Loucy (cell line): ENCODE results near the gene RAD51B.

ENCODE experiments used
- H2AFZ ChIP-seq: fragments of 200-600 bp; sonication (generic); 2 replicates; pipeline ENCODE4 v1.6.0; 2016; ENCODE audit warnings: antibody characterized with exemption, mild to moderate bottlenecking, low read length, moderate library complexity
- H3F3A ChIP-seq: fragments of 200-600 bp; 2 replicates; pipeline ENCODE4 v1.6.0; 2016; ENCODE audit warnings: antibody characterized with exemption, low read depth, mild to moderate bottlenecking
- H3K27me3 ChIP-seq: fragments of 200-600 bp; sonication (generic); 2 replicates; pipeline ENCODE4 v1.6.1; 2014; ENCODE audit warnings: low read length, mild to moderate bottlenecking; ENCODE audit not compliant: insufficient read depth, poor library complexity, severe bottlenecking
- H3K36me3 ChIP-seq: fragments of 200-600 bp; sonication (generic); 2 replicates; pipeline ENCODE4 v1.6.1; 2016; ENCODE audit warnings: low read length; ENCODE audit not compliant: insufficient read depth
- H3K4me1 ChIP-seq: fragments of 200-600 bp; sonication (generic); 2 replicates; pipeline ENCODE4 v1.5.1; 2014; ENCODE audit warnings: low read length, mild to moderate bottlenecking; ENCODE audit not compliant: insufficient read depth, poor library complexity, severe bottlenecking
- H3K4me2 ChIP-seq: fragments of 200-600 bp; sonication (generic); 2 replicates; pipeline ENCODE4 v1.6.0; 2014; ENCODE audit warnings: antibody characterized with exemption, low read length, low read depth, mild to moderate bottlenecking; ENCODE audit not compliant: poor library complexity, severe bottlenecking
- H3K4me3 ChIP-seq: fragments of 200-600 bp; sonication (generic); 2 replicates; pipeline ENCODE4 v1.5.1; 2014; ENCODE audit warnings: low read length, mild to moderate bottlenecking, mixed read lengths; ENCODE audit not compliant: poor library complexity, severe bottlenecking
- H3K79me2 ChIP-seq: fragments of 200-600 bp; sonication (generic); 2 replicates; pipeline ENCODE4 v1.6.1; 2014; ENCODE audit warnings: low read length; ENCODE audit not compliant: insufficient read depth
- H3K9ac ChIP-seq: fragments of 200-600 bp; sonication (generic); 2 replicates; pipeline ENCODE4 v1.6.0; 2014; ENCODE audit warnings: mild to moderate bottlenecking, low read depth, low read length, moderate library complexity; ENCODE audit not compliant: poor library complexity, severe bottlenecking
- H3K9me2 ChIP-seq: fragments of 200-600 bp; sonication (generic); replicated peaks from 2 replicates; pipeline ENCODE4 v1.6.1; 2016; ENCODE audit warnings: low read depth, low read length, mixed read lengths
- H3K9me3 ChIP-seq: fragments of 200-600 bp; sonication (generic); 2 replicates; pipeline ENCODE4 v1.6.1; 2014; ENCODE audit warnings: mild to moderate bottlenecking, antibody characterized with exemption, low read length, low read depth; ENCODE audit not compliant: insufficient read depth
- H4K20me1 ChIP-seq: fragments of 200-600 bp; sonication (generic); 2 replicates; pipeline ENCODE4 v1.6.0; 2014; ENCODE audit warnings: antibody characterized with exemption, low read length, mild to moderate bottlenecking; ENCODE audit not compliant: insufficient read depth, poor library complexity, severe bottlenecking
- CTCF ChIP-seq: fragments of 200-600 bp; sonication (generic); conservative IDR thresholded peaks from 2 replicates; pipeline ENCODE4 v1.5.1; 2014; ENCODE audit warnings: mild to moderate bottlenecking, antibody characterized with exemption, low read length
- EZH2phosphoT487 ChIP-seq: fragments of 200-600 bp; IDR thresholded peaks from 2 replicates; pipeline ENCODE4 v1.6.1; 2018; ENCODE audit warnings: antibody characterized with exemption, mild to moderate bottlenecking, moderate library complexity, borderline replicate concordance

RAD51B gene

GRCh38 chr14:68253160-68253780 is 433.7 kb downstream of the RAD51B start:
- Histone ChIP-seq H3K4me2 (no peak overlapping the region), H3K4me1 (peaks cover 57% of the 10 kb centered on the region), H3K36me3 (no peaks in the 10 kb centered on the region), H3K9me3 (no peaks in the 10 kb centered on the region), H2AFZ (no peak overlapping the region), H3K27me3 (no peaks in the 10 kb centered on the region), H4K20me1 (no peaks in the 10 kb centered on the region), H3K4me3 (no peak overlapping the region), H3K79me2 (no peaks in the 10 kb centered on the region), H3F3A (no peaks in the 10 kb centered on the region), H3K9me2 (no peaks in the 10 kb centered on the region), H3K9ac (no peak overlapping the region)
- TF ChIP-seq EZH2phosphoT487 (no peak), CTCF (no peak)

- Histone ChIP-seq H3K4me3 (no peak overlapping the region), H3K36me3 (no peaks in the 10 kb centered on the region), H3K4me2 (no peak overlapping the region), H3K9me2 (no peaks in the 10 kb centered on the region), H3K9ac (no peak overlapping the region), H2AFZ (no peak overlapping the region), H4K20me1 (no peaks in the 10 kb centered on the region), H3F3A (no peaks in the 10 kb centered on the region), H3K27me3 (no peaks in the 10 kb centered on the region), H3K79me2 (no peaks in the 10 kb centered on the region), H3K4me1 (peaks cover 55% of the 10 kb centered on the region), H3K9me3 (no peaks in the 10 kb centered on the region)
- TF ChIP-seq CTCF (no peak), EZH2phosphoT487 (no peak)
Measured at GRCh38 chr14:68253878-68254528, 434.4 kb downstream of the RAD51B start.

DNA sequence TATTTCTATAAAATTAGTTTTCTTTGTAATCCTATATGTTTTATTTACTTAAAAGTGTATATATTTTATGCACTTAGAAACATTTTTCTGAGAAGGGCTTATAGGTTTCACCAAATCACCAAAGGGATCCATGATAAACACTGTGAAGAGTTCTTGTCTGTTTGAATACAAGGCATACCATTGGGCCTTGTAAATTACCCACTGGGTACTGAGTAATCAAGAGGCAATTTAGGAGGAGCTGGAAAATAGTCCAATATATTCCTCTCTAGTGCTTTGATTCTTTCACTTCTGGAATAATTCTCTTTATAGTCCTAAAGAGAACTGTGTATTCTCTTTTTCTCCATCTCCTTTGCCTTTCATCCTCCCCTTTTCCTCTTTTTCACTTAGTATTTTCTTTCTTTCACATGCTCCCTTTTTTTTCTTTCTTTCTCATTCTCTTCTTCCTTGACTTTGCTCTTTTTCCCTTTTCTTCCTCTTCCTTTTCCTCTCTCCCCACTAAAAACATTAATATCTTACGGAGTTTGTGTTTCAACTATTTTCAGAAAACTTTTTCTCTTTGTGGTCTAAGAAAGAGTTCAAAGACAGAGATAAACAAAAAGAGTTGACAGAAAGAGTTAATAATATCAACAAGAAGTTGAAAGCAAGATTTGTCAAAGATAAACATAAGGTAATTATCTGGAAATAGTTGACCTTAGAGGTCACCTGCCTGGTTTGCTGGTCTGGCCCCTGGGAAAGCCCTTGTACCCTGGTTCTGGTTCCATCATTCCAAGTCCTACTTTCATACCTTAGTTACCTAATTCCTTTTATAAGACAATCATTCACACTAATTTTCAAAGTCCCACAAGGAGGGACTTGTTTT is 435.3 kb downstream of the RAD51B start:
- Histone ChIP-seq H3K27me3 (no peaks in the 10 kb centered on the region), H3K79me2 (no peaks in the 10 kb centered on the region), H3K4me2 (no peak overlapping the region), H2AFZ (no peak overlapping the region), H3K4me1 (peaks cover 48% of the 10 kb centered on the region), H4K20me1 (no peaks in the 10 kb centered on the region), H3K4me3 (no peak overlapping the region), H3K9me2 (no peaks in the 10 kb centered on the region), H3F3A (no peaks in the 10 kb centered on the region), H3K9me3 (no peaks in the 10 kb centered on the region), H3K9ac (no peak overlapping the region), H3K36me3 (no peaks in the 10 kb centered on the region)
- no peak for TF ChIP-seq EZH2phosphoT487
- TF ChIP-seq CTCF, result no peak
